ENCODE data around the gene ECSCR.
"Not testable (repeated sequence)": the region's sequence is repeated elsewhere in the genome, so short reads cannot be mapped to it uniquely, and the experiment has no call there.

The ECSCR gene

DNA sequence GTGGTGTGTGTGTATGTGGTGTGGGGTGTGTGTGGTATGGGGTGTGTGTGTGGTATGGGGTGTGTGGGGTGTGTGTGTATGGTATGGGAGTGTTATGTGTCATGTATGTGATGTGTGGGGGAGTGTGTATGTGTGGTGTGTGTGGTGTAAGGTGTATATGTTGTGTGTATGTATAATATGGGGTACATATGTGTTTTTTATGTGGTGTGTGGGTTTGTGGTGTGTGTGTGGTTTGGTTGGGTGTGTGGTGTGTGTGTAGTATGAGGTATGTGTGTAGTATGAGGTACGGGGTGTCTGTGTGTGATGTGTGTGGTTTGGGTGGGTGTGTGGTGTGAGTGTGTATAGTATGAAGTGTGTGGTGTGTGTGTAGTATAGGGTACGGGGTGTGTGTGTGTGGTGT is 11.4 kb downstream of the ECSCR start:
- no peak for TF ChIP-seq CTCF (IDR thresholded peaks at IDR 0.05; ENCODE audit: low read depth, low read length)
- no peak for DNase-seq (ENCODE audit: low read depth in 2 of 2)
- no peak overlapping the region for H3K4me3 ChIP-seq (replicated peaks in 1 of 2; ENCODE audit: low read depth in 2 of 2, low read length in 2 of 2)

GRCh38 chr5:139446956-139447779 is 15.4 kb downstream of the ECSCR start:
- DNase-seq (ENCODE audit: low read depth in 2 of 2): peak; percentile 42 to 48
- H3K4me3 ChIP-seq (replicated peaks in 1 of 2; ENCODE audit: low read depth in 2 of 2, low read length in 2 of 2): no peak overlapping the region
- no peak for TF ChIP-seq CTCF (IDR thresholded peaks at IDR 0.05; ENCODE audit: low read depth, low read length)

DNA sequence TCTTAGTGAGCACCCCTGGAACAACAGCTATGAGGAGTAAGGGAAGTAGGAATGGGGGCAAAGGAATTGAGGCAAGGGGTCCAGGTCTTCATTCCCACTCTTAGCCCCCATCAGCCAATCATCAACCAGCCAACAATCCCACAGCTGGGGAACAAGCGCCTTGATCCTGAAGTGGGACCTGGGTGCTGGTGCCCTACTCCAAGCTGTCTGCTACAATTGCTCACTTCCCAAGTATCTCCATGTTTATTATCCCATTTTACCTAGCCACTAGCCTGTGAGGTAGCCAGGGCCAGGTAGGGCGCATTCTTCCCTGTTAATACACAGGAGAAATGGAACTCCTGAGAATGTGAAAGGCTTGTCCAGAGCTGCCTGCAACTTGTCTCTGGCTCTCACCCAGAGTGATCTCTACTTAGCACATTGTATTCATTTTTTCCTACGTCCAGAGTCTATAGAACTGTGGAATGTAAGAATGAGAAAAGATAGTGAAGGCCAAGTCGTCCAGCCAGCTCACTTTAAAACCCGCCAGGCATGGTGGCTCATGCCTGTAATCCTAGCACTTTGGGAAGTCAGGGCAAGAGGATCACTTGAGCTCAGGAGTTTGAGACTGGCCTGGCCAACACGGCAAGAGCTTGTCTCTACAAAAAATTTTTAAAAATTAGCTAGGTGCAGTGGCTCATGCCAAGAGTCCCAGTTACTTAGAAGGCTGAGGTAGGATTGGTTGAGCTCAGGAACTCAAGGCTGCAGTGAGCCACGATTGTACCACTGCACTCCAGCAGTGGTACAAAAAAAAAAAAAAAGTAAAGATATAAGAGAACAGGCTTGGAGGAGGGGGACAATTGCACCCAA is 17.0 kb downstream of the ECSCR start:
- peak; percentile 69 to 90 for DNase-seq (ENCODE audit: low read depth in 2 of 2)

DNA sequence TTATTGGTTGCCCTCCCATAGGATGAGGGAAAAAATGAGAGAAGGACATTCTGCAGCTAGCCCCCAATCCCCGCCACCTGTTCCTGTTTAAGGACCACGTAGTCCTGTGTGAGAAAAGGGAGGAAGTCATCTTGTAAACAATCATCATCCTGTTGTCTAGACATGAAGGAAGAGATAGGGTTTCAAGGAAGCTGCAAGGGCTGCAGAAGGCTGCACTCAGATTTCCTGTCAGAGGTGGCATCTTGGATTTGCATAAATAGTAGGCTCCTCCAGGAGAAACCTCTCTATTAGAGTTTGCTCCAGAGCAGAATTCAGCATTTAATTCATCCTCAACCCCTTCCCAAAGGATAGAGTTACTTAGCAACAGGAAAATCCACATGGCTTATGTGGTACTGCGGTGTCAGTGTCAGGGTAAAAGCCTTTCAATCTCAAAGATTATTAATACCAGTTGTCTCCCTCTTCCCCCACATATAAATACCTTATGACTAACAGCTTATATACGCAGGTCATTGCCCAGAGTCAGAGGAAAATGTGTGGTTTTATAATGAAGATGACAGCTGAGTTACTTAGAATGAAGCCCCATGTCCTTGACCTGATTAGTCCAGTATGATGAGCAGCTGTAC is 18.6 kb downstream of the ECSCR start:
- peak; percentile 51 to 68 for DNase-seq (ENCODE audit: low read depth in 2 of 2)

More for the DNA sequence above, 17.0 kb downstream of the ECSCR start:
- no peak for TF ChIP-seq CTCF (IDR thresholded peaks at IDR 0.05; ENCODE audit: low read depth, low read length)
- no peak overlapping the region for H3K4me3 ChIP-seq (replicated peaks in 1 of 2; ENCODE audit: low read depth in 2 of 2, low read length in 2 of 2)

GRCh38 chr5:139440416-139440815 is 22.1 kb downstream of the ECSCR start:
- not testable (repeated sequence) for H3K4me3 ChIP-seq (replicated peaks in 1 of 2; ENCODE audit: low read depth in 2 of 2, low read length in 2 of 2); DNase-seq (ENCODE audit: low read depth in 2 of 2)

More for the DNA sequence above, 18.6 kb downstream of the ECSCR start:
- TF ChIP-seq CTCF (IDR thresholded peaks at IDR 0.05; ENCODE audit: low read depth, low read length): no peak
- H3K4me3 ChIP-seq (replicated peaks in 1 of 2; ENCODE audit: low read depth in 2 of 2, low read length in 2 of 2): no peak overlapping the region

- peak within 1 kb of the TSS; percentile 93 to 95 for H3K4me3 ChIP-seq (replicated peaks in 1 of 2; ENCODE audit: low read depth in 2 of 2, low read length in 2 of 2)
- TF ChIP-seq CTCF (IDR thresholded peaks at IDR 0.05; ENCODE audit: low read depth, low read length): no peak
- DNase-seq (ENCODE audit: low read depth in 2 of 2): peak; percentile 89 to 95
These were observed 23.3 kb downstream of the ECSCR start, which contains the start of gene DNAJC18 for GRCh38 chr5:139439013-139439903. Gene DNAJC18 (minus strand): TSS chr5:139439525. CDS start chr5:139439445, 80 bp downstream.
